HL-60 (cell line): ENCODE measurements around the gene PLA2G3.

Experiments
- DNase-seq, 2 experiments: peaks; one replicate each; pipeline ENCODE4 v3.0.0-alpha.2; 2010 to 2020; ENCODE audit warnings: low read depth in 1 of 2, low spot score in 1 of 2
- H3K27ac ChIP-seq: fragments of 250-450 bp; sonication (Bioruptor Pico); replicated peaks from 2 replicates; pipeline ENCODE4 v1.5.1; 2020; ENCODE audit warnings: mild to moderate bottlenecking, moderate library complexity
- H3K27me3 ChIP-seq: fragments of 250-450 bp; sonication (Bioruptor Pico); 2 replicates; pipeline ENCODE4 v1.5.1; 2021; ENCODE audit warnings: mild to moderate bottlenecking, moderate library complexity; ENCODE audit not compliant: insufficient read depth, poor library complexity, severe bottlenecking
- H3K4me3 ChIP-seq: replicated peaks from 2 replicates; pipeline ENCODE4 v1.5.1; 2011; ENCODE audit warnings: mild to moderate bottlenecking, control low read depth, low read length; ENCODE audit not compliant: insufficient read depth
- GABPA ChIP-seq: IDR thresholded peaks from 2 replicates; pipeline ENCODE4 v1.6.1; 2012; ENCODE audit warnings: low read depth
- POLR2AphosphoS5 ChIP-seq: IDR thresholded peaks from 2 replicates; pipeline ENCODE4 v1.6.1; 2012; ENCODE audit warnings: low read depth
- SPI1 ChIP-seq: IDR thresholded peaks from 2 replicates; pipeline ENCODE4 v1.6.1; 2012; ENCODE audit warnings: low read depth, mild to moderate bottlenecking, borderline replicate concordance
- TF ChIP-seq, protein P1 (sequence below): IDR thresholded peaks from 2 replicates; pipeline ENCODE4 v1.6.1; 2012; ENCODE audit warnings: low read depth; ENCODE audit not compliant: insufficient replicate concordance
- TF ChIP-seq, protein P2 (sequence below): IDR thresholded peaks from one replicate; pipeline ENCODE4 v1.5.1; 2011; ENCODE audit warnings: low read length, control low read depth, inconsistent platforms; ENCODE audit not compliant: insufficient read depth

Gene PLA2G3

DNA sequence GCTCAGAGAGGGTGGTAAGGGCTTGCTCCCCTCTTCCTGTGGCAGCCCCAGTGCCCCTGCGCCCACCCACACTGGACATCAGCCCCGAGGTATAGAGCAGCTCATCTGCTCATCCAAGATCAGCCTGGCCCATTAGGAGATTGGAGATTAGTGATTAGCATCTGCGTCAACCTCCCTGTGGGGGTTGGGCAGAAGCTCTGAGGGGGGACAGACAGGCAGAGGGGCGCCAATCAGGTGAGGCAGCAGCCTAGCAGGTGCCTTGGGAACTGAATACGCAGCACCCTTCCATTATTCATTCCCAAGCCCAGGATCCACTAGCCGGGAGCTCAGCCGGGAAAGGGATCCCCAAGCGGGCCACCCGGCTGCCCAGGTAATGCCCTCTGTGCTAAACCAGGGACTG, 48.1 kb downstream of the PLA2G3 start:
- Histone ChIP-seq H3K27ac (no peak overlapping the region), H3K4me3 (no peak overlapping the region), H3K27me3 (no peaks in the 10 kb centered on the region)
- TF ChIP-seq, protein P1, sequence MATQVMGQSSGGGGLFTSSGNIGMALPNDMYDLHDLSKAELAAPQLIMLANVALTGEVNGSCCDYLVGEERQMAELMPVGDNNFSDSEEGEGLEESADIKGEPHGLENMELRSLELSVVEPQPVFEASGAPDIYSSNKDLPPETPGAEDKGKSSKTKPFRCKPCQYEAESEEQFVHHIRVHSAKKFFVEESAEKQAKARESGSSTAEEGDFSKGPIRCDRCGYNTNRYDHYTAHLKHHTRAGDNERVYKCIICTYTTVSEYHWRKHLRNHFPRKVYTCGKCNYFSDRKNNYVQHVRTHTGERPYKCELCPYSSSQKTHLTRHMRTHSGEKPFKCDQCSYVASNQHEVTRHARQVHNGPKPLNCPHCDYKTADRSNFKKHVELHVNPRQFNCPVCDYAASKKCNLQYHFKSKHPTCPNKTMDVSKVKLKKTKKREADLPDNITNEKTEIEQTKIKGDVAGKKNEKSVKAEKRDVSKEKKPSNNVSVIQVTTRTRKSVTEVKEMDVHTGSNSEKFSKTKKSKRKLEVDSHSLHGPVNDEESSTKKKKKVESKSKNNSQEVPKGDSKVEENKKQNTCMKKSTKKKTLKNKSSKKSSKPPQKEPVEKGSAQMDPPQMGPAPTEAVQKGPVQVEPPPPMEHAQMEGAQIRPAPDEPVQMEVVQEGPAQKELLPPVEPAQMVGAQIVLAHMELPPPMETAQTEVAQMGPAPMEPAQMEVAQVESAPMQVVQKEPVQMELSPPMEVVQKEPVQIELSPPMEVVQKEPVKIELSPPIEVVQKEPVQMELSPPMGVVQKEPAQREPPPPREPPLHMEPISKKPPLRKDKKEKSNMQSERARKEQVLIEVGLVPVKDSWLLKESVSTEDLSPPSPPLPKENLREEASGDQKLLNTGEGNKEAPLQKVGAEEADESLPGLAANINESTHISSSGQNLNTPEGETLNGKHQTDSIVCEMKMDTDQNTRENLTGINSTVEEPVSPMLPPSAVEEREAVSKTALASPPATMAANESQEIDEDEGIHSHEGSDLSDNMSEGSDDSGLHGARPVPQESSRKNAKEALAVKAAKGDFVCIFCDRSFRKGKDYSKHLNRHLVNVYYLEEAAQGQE: no peak
- TF ChIP-seq SPI1: no peak
- TF ChIP-seq, protein P2, sequence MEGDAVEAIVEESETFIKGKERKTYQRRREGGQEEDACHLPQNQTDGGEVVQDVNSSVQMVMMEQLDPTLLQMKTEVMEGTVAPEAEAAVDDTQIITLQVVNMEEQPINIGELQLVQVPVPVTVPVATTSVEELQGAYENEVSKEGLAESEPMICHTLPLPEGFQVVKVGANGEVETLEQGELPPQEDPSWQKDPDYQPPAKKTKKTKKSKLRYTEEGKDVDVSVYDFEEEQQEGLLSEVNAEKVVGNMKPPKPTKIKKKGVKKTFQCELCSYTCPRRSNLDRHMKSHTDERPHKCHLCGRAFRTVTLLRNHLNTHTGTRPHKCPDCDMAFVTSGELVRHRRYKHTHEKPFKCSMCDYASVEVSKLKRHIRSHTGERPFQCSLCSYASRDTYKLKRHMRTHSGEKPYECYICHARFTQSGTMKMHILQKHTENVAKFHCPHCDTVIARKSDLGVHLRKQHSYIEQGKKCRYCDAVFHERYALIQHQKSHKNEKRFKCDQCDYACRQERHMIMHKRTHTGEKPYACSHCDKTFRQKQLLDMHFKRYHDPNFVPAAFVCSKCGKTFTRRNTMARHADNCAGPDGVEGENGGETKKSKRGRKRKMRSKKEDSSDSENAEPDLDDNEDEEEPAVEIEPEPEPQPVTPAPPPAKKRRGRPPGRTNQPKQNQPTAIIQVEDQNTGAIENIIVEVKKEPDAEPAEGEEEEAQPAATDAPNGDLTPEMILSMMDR: no peak
- no peak for TF ChIP-seq POLR2AphosphoS5
- TF ChIP-seq GABPA: no peak
- DNase-seq: no peak

DNA sequence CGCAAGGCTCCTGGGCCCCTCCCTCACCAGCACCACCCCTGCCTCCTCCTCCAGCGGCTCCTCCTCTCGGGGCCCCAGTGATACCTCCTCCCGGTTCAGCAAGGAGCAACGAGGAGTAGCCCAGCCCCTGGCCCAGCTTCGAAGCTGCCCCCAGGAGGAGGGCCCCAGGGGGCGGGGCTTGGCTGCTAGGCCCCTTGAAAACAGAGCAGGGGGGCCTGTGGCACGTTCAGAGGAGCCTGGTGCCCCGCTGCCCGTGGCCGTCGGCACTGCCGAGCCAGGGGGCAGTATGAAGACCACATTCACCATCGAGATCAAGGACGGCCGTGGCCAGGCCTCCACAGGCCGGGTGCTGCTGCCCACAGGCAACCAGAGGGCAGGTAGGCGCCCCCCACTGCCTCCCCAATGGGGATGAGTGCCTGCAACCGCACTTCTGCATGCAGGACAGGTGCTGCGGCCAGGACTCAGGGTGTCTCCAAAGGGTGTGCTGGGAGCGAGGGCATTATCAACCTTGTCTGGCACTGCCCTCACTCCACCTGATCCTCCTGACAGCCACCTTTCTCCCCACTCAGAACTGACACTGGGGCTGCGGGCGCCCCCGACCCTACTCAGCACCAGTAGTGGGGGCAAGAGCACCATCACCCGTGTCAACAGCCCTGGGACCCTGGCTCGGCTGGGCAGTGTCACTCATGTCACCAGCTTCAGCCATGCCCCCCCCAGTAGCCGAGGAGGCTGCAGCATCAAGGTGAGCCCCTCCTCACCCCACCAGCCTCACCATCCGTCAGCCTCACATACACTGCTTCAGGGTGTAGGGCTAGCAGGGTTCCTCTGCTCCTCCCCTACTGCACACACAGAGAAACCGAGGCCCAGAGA, 49.0 kb downstream of the PLA2G3 start:
- Histone ChIP-seq H3K27me3 (no peaks in the 10 kb centered on the region), H3K27ac (no peak overlapping the region), H3K4me3 (no peak overlapping the region)
- no peak for TF ChIP-seq SPI1
- TF ChIP-seq, protein P1: no peak
- no peak for TF ChIP-seq GABPA
- TF ChIP-seq, protein P2: no peak
- no peak for TF ChIP-seq POLR2AphosphoS5
- DNase-seq: no peak

DNA sequence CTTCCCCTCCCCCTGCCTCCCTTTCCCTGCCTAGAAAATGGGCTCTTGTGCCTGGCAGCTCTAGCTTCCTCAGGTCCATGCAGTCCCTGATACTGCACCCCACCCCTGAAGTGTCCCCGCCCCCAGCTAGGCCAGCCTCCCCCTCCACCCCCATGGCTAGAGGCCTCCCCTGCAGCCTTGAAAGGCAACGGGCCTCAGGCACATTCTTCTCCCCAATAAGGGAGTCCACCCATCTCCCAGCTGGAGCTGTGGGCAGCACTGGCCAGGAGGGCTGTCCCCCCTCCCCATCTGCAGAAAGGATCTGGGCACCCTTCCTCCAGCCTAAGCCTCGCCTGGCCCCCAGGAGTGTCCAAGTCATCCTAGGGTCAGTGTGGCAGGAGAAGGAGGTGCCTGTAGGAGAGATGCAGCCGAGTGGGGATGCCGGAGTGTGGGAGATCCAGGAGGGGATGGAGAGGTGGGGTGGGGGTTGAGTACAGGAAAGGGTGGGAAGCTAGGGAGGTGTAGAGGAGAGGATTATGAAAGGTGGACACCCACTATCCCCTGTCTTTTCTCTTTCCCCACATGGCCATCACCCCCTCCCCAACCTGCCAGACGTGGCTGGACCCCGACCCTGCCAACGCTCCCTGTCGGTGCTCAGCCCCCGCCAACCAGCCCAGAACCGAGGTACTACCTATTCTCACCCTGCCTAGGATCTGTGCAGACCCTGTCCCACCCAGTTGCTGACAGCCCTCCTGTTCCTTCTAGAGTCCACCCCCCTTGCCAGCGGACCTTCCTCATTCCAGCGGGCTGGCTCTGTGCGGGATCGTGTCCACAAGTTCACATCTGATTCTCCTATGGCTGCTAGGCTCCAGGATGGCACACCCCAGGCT, 49.9 kb downstream of the PLA2G3 start:
- no peak overlapping the region for H3K4me3 ChIP-seq
- H3K27me3 ChIP-seq: no peaks in the 10 kb centered on the region
- no peak for DNase-seq
- no peak for TF ChIP-seq POLR2AphosphoS5
- H3K27ac ChIP-seq: no peak overlapping the region
